ENCODE data around the gene TSPAN13.

Gene TSPAN13

GRCh38 chr7:16735020-16735419, 18.5 kb upstream of the TSPAN13 start:
- Histone ChIP-seq H3K27ac (ENCODE audit: low read depth, low read length, poor library complexity, severe bottlenecking) (no peak overlapping the region), H3K4me2 (ENCODE audit: low read length) (no peak overlapping the region), H2AFZ (ENCODE audit: low read length) (no peak overlapping the region), H4K20me1 (ENCODE audit: insufficient read depth, low read length) (no peaks in the 10 kb centered on the region), H3K4me3 (ENCODE audit: low read depth, low read length, poor library complexity, severe bottlenecking) (no peak overlapping the region), H3K79me2 (ENCODE audit: insufficient read depth, low read length) (no peaks in the 10 kb centered on the region), H3K36me3 (ENCODE audit: insufficient read depth, low read length) (no peaks in the 10 kb centered on the region), H3K27me3 (ENCODE audit: insufficient read depth, low read length) (no peaks in the 10 kb centered on the region), H3K9me3 (ENCODE audit: low read length) (no peaks in the 10 kb centered on the region), H3K9ac (ENCODE audit: low read length) (no peak overlapping the region), H3K9me2 (ENCODE audit: low read depth, low read length) (no peaks in the 10 kb centered on the region), H3K4me1 (ENCODE audit: insufficient read depth, low read length, severe bottlenecking) (no peaks in the 10 kb centered on the region), H3F3A (ENCODE audit: insufficient read depth, low read length) (no peaks in the 10 kb centered on the region)
- no peak for TF ChIP-seq EZH2 (IDR thresholded peaks at IDR 0.05; ENCODE audit: borderline replicate concordance, low read length)
- TF ChIP-seq CTCF (IDR thresholded peaks at IDR 0.05; ENCODE audit: low read length), result no peak

- Histone ChIP-seq H3K27ac (ENCODE audit: low read depth, low read length, poor library complexity, severe bottlenecking) (no peak overlapping the region), H3K79me2 (ENCODE audit: insufficient read depth, low read length) (no peaks in the 10 kb centered on the region), H3K4me3 (ENCODE audit: low read depth, low read length, poor library complexity, severe bottlenecking) (no peak overlapping the region), H3F3A (ENCODE audit: insufficient read depth, low read length) (no peaks in the 10 kb centered on the region), H3K9me2 (ENCODE audit: low read depth, low read length) (no peaks in the 10 kb centered on the region), H3K9ac (ENCODE audit: low read length) (no peak overlapping the region), H3K4me2 (ENCODE audit: low read length) (no peak overlapping the region), H2AFZ (ENCODE audit: low read length) (no peak overlapping the region), H3K4me1 (ENCODE audit: insufficient read depth, low read length, severe bottlenecking) (no peaks in the 10 kb centered on the region), H3K36me3 (ENCODE audit: insufficient read depth, low read length) (no peaks in the 10 kb centered on the region), H3K27me3 (ENCODE audit: insufficient read depth, low read length) (0 out of 2 replicates have a peak, but pooled peaks cover 3% of the 10 kb centered on the region), H3K9me3 (ENCODE audit: low read length) (no peaks in the 10 kb centered on the region), H4K20me1 (ENCODE audit: insufficient read depth, low read length) (no peaks in the 10 kb centered on the region)
- no peak for TF ChIP-seq CTCF (IDR thresholded peaks at IDR 0.05; ENCODE audit: low read length)
- TF ChIP-seq EZH2 (IDR thresholded peaks at IDR 0.05; ENCODE audit: borderline replicate concordance, low read length), result no peak
These were observed 15.4 kb upstream of the TSPAN13 start for GRCh38 chr7:16738011-16738688.

GRCh38 chr7:16739863-16740622, 13.5 kb upstream of the TSPAN13 start:
- H2AFZ ChIP-seq (ENCODE audit: low read length), result no peak overlapping the region
- no peak overlapping the region for H3K27ac ChIP-seq (ENCODE audit: low read depth, low read length, poor library complexity, severe bottlenecking)
- H3K9ac ChIP-seq (ENCODE audit: low read length), result no peak overlapping the region
- H4K20me1 ChIP-seq (ENCODE audit: insufficient read depth, low read length), result no peaks in the 10 kb centered on the region
- H3K9me3 ChIP-seq (ENCODE audit: low read length), result no peaks in the 10 kb centered on the region
- no peaks in the 10 kb centered on the region for H3F3A ChIP-seq (ENCODE audit: insufficient read depth, low read length)
- TF ChIP-seq EZH2 (IDR thresholded peaks at IDR 0.05; ENCODE audit: borderline replicate concordance, low read length) (no peak), CTCF (IDR thresholded peaks at IDR 0.05; ENCODE audit: low read length) (no peak)
- H3K9me2 ChIP-seq (ENCODE audit: low read depth, low read length), result no peaks in the 10 kb centered on the region
- no peaks in the 10 kb centered on the region for H3K4me1 ChIP-seq (ENCODE audit: insufficient read depth, low read length, severe bottlenecking)
- no peaks in the 10 kb centered on the region for H3K79me2 ChIP-seq (ENCODE audit: insufficient read depth, low read length)
- no peaks in the 10 kb centered on the region for H3K36me3 ChIP-seq (ENCODE audit: insufficient read depth, low read length)
- H3K27me3 ChIP-seq (ENCODE audit: insufficient read depth, low read length), result 0 out of 2 replicates have a peak, but pooled peaks cover 3% of the 10 kb centered on the region
- no peak overlapping the region for H3K4me3 ChIP-seq (ENCODE audit: low read depth, low read length, poor library complexity, severe bottlenecking)
- H3K4me2 ChIP-seq (ENCODE audit: low read length), result no peak overlapping the region

Data from OCI-LY1 (cell line).